B cell (primary cell): ENCODE measurements around the gene ITGA3. TPM values are rescaled to one million over a fixed set of nuclear protein-coding genes. Genes with fewer than 3 reads are reported as not detected.

ENCODE experiments used
- ATAC-seq: fragments of 200-7000 bp; cut with Tn5 transposase; one replicate; pipeline ENCODE4 v1.10.0; 2021; ENCODE audit warnings: low read depth, mild to moderate bottlenecking, moderate number of reproducible peaks, moderate library complexity
- CTCF ChIA-PET: fragments of 350-600 bp; sonication (Branson Sonifier 250); formaldehyde crosslinking; loops from one replicate; lab custom pipeline; 2021; ENCODE audit warnings: antibody characterized with exemption, inconsistent platforms; lab: Charles Lee
- POLR2A ChIA-PET: fragments of 350-600 bp; sonication (Branson Sonifier 250); formaldehyde crosslinking; loops from one replicate; lab custom pipeline; 2021; ENCODE audit warnings: antibody characterized with exemption; lab: Charles Lee
- DNase-seq: peaks from one replicate; pipeline ENCODE4 v3.0.0; 2013
- H2AFZ ChIP-seq: 2 replicates; pipeline ENCODE4 v1.6.1; 2012; ENCODE audit warnings: mild to moderate bottlenecking, low read depth, low read length; ENCODE audit not compliant: insufficient read depth, poor library complexity, severe bottlenecking
- H3K27ac ChIP-seq, 2 donors: 1 replicate in 1 of 2; 2 replicates in 1 of 2; pipeline ENCODE4 v1.5.1; 2012 to 2013; ENCODE audit warnings: low read length in 2 of 2, mild to moderate bottlenecking in 2 of 2, moderate library complexity in 1 of 2
- H3K27me3 ChIP-seq, 4 experiments: fragments of 200-600 bp in 1 of 4; sonication (generic) in 1 of 4; replicated peaks in 1 of 4; 1 replicate in 2 of 4; 2 replicates in 2 of 4; pipeline versions ENCODE4 v1.6.1 to v1.7.0; 2013 to 2016; ENCODE audit warnings: low read length in 3 of 4, mild to moderate bottlenecking in 2 of 4, mixed read lengths in 1 of 4, moderate library complexity in 1 of 4; ENCODE audit not compliant: insufficient read depth in 4 of 4, control insufficient read depth in 3 of 4; ENCODE audit errors: control extremely low read depth in 1 of 4
- H3K36me3 ChIP-seq, 2 experiments: replicated peaks in 1 of 2; 1 replicate in 1 of 2; 2 replicates in 1 of 2; pipeline versions ENCODE4 v1.6.1 to v1.7.1; 2013; ENCODE audit warnings: low read length in 1 of 2; ENCODE audit not compliant: insufficient read depth in 2 of 2, control insufficient read depth in 1 of 2; ENCODE audit errors: control extremely low read depth in 1 of 2, extremely low read depth in 1 of 2
- H3K4me1 ChIP-seq, 2 donors: fragments of 200-600 bp in 1 of 2; sonication (generic) in 1 of 2; 1 replicate in 1 of 2; 2 replicates in 1 of 2; pipeline versions ENCODE4 v1.5.1 to v1.6.1; 2013 to 2017; ENCODE audit warnings: low read length in 2 of 2; ENCODE audit not compliant: control insufficient read depth in 2 of 2, insufficient read depth in 2 of 2
- H3K4me2 ChIP-seq: replicated peaks from 2 replicates; pipeline ENCODE3; 2012; ENCODE audit warnings: mild to moderate bottlenecking, low read depth, low read length; ENCODE audit not compliant: poor library complexity, severe bottlenecking
- H3K4me3 ChIP-seq, 5 experiments: fragments of 200-600 bp in 1 of 5; sonication (generic) in 1 of 5; 1 replicate in 3 of 5; 2 replicates in 2 of 5; pipeline versions ENCODE4 v1.5.1 to v1.7.0; 2011 to 2016; ENCODE audit warnings: low read length in 4 of 5, mild to moderate bottlenecking in 4 of 5, low read depth in 2 of 5, control low read depth in 1 of 5, moderate library complexity in 1 of 5; ENCODE audit not compliant: insufficient read depth in 1 of 5; ENCODE audit errors: control extremely low read depth in 1 of 5, extremely low read depth in 1 of 5
- H3K79me2 ChIP-seq: fragments of 200-600 bp; sonication (generic); one replicate; pipeline ENCODE4 v1.6.0; 2016; ENCODE audit warnings: low read length; ENCODE audit not compliant: control insufficient read depth, insufficient read depth
- H3K9ac ChIP-seq: fragments of 200-600 bp; sonication (generic); 2 replicates; pipeline ENCODE4 v1.6.1; 2017; ENCODE audit warnings: mild to moderate bottlenecking, low read length, moderate library complexity
- H3K9me3 ChIP-seq, 3 donors: one replicate each; pipeline versions ENCODE4 v1.6.1 to v1.7.1; 2013; ENCODE audit warnings: low read length in 2 of 3; ENCODE audit not compliant: control insufficient read depth in 2 of 3, insufficient read depth in 1 of 3; ENCODE audit errors: control extremely low read depth in 1 of 3
- H4K20me1 ChIP-seq: 2 replicates; pipeline ENCODE4 v1.6.0; 2012; ENCODE audit warnings: mild to moderate bottlenecking, low read length; ENCODE audit not compliant: insufficient read depth, control insufficient read depth, poor library complexity, severe bottlenecking
- H3K27ac Mint-ChIP-seq: one replicate; pipeline ENCODE4 v1.8.0; 2021; ENCODE audit warnings: mixed read lengths
- H3K27me3 Mint-ChIP-seq: one replicate; pipeline ENCODE4 v1.8.0; 2021; ENCODE audit warnings: mixed read lengths
- H3K4me1 Mint-ChIP-seq: one replicate; pipeline ENCODE4 v1.8.0; 2021; ENCODE audit warnings: mixed read lengths
- H3K4me3 Mint-ChIP-seq: one replicate; pipeline ENCODE4 v1.8.0; 2021; ENCODE audit warnings: mixed read lengths
- H3K9me3 Mint-ChIP-seq: one replicate; pipeline ENCODE4 v1.8.0; 2022; ENCODE audit warnings: mixed read lengths; ENCODE audit not compliant: insufficient read depth
- CTCF ChIP-seq: fragments of 200-600 bp; IDR thresholded peaks from one replicate; pipeline ENCODE4 v1.8.0; 2022; ENCODE audit warnings: antibody characterized with exemption, mild to moderate bottlenecking
- EZH2 ChIP-seq: IDR thresholded peaks from 2 replicates; pipeline ENCODE4 v1.6.1; 2012; ENCODE audit warnings: borderline replicate concordance, low read depth, mild to moderate bottlenecking, moderate library complexity, low read length; ENCODE audit not compliant: insufficient read depth, poor library complexity, severe bottlenecking
- WGBS: methylation state at CpG from one replicate; pipeline ENCODE4 v1.1.5; 2013; ENCODE audit warnings: missing lambda C conversion rate; ENCODE audit not compliant: insufficient coverage; 5-methylcytosine and 5-hydroxymethylcytosine counted together
- intact Hi-C: fragments of 100-400 bp; cut with micrococcal nuclease; formaldehyde crosslinking; loops from one replicate; pipeline ENCODE4 v1.10.0; 2022
- polyA plus RNA-seq: library from polyadenylated mRNA; depleted of rRNA; stranded (reverse); fragments of >200 nt; gene quantifications from 2 replicates; pipeline ENCODE4 v1.2.3, GENCODE V29; 2012
- total RNA-seq, 2 donors: library from RNA; stranded (reverse); fragments of 120-200 nt in 1 of 2; gene quantifications; 1 replicate in 1 of 2; 2 replicates in 1 of 2; pipeline versions ENCODE4 v1.2.3 to v1.2.4, GENCODE V29; 2013 to 2022

ITGA3 gene
- total and polyA plus RNA-seq, 2 donors (not counting 1 experiment from before 2014, with no cell fraction given), result 11.9 to 13.3 TPM

- no peak overlapping the region for H3K4me2 ChIP-seq
- Mint-ChIP-seq H3K4me3 (no peak overlapping the region), H3K27me3 (no peaks in the 10 kb centered on the region), H3K4me1 (peaks cover 25% of the 10 kb centered on the region), H3K27ac (peak overlapping the region; percentile 10), H3K9me3 (no peaks in the 10 kb centered on the region)
- no peak for DNase-seq
- H4K20me1 ChIP-seq, result peaks cover 6% of the 10 kb centered on the region
- no peak overlapping the region for H3K9ac ChIP-seq
- CTCF ChIA-PET, result interaction anchor here (0.7 to 4.2 kb wide), 25 partner anchors 9 to 240 kb away, joined by 3 to 47 read pairs (median 8); partner anchors contain the start of genes ITGA3 and PPP1R9B
- POLR2A ChIA-PET, result interaction anchor here (0.7 kb wide), 1 partner anchor 277 kb away, joined by 5 read pairs; no protein-coding TSS in a partner anchor
- intact Hi-C loops, result loop anchor here (10.0 kb wide), 1 partner anchor 282 kb away; the partner anchor contains the start of genes EME1 and MRPL27
- 96% methylated on average over 3 of the region's 3 CpGs for WGBS
- peaks cover 0 to 8% of the 10 kb centered on the region in 2 experiments for H3K36me3 ChIP-seq
- no peaks in the 10 kb centered on the region for H3K9me3 ChIP-seq
- H3K4me1 ChIP-seq, result peaks cover 8 to 20% of the 10 kb centered on the region in 2 donors
- TF ChIP-seq EZH2 (no peak), CTCF (no peak)
- H3K79me2 ChIP-seq, result peaks cover 13% of the 10 kb centered on the region
- peaks cover 0 to 3% (median 0%) of the 10 kb centered on the region in 4 experiments for H3K27me3 ChIP-seq
- H3K4me3 ChIP-seq, result no peak overlapping the region
- no peak overlapping the region for H2AFZ ChIP-seq
- H3K27ac ChIP-seq, result no peak overlapping the region
- ATAC-seq, result no peak
These were observed 37.3 kb downstream of the ITGA3 start for GRCh38 chr17:50093246-50093645.

GRCh38 chr17:50093807-50094206 is 37.9 kb downstream of the ITGA3 start:
- POLR2A ChIA-PET, result interaction anchor here (0.7 to 2.0 kb wide), 4 partner anchors 9 to 278 kb away, joined by 4 to 6 read pairs (median 5); no protein-coding TSS in a partner anchor
- DNase-seq, result no peak

More at GRCh38 chr17:50093807-50094206, 37.9 kb downstream of the ITGA3 start:
- Mint-ChIP-seq H3K27ac (peak overlapping the region; percentile 94), H3K4me3 (peak overlapping the region; percentile 99), H3K4me1 (peaks cover 27% of the 10 kb centered on the region), H3K9me3 (no peaks in the 10 kb centered on the region), H3K27me3 (no peaks in the 10 kb centered on the region)
- H3K9ac ChIP-seq, result no peak overlapping the region
- peaks cover 13% of the 10 kb centered on the region for H3K79me2 ChIP-seq
- H3K9me3 ChIP-seq, result no peaks in the 10 kb centered on the region
- no peak overlapping the region for H3K4me3 ChIP-seq
- ATAC-seq, result no peak
- H3K36me3 ChIP-seq, result peaks cover 0 to 14% of the 10 kb centered on the region in 2 experiments
- H3K4me1 ChIP-seq, result peaks cover 8 to 20% of the 10 kb centered on the region in 2 donors
- CTCF ChIA-PET, result interaction anchor here (0.7 to 4.2 kb wide), 53 partner anchors 9 to 372 kb away, joined by 3 to 47 read pairs (median 5); partner anchors contain the start of genes COL1A1, ITGA3 and PPP1R9B
- H4K20me1 ChIP-seq, result peaks cover 6% of the 10 kb centered on the region
- intact Hi-C loops, result loop anchor here (1.0 to 10.0 kb wide), 4 partner anchors 23 to 281 kb away; partner anchors contain the start of genes EME1 and MRPL27
- peak overlapping the region; percentile 86 for H2AFZ ChIP-seq
- H3K4me2 ChIP-seq, result peak overlapping the region; percentile 100
- WGBS, result 60% methylated on average over 1 of the region's 3 CpGs
- H3K27ac ChIP-seq, result no peak overlapping the region
- TF ChIP-seq CTCF (no peak), EZH2 (no peak)
- peaks cover 0 to 3% (median 0%) of the 10 kb centered on the region in 4 experiments for H3K27me3 ChIP-seq
